ENCODE results near the gene EEPD1.

Gene EEPD1

DNA sequence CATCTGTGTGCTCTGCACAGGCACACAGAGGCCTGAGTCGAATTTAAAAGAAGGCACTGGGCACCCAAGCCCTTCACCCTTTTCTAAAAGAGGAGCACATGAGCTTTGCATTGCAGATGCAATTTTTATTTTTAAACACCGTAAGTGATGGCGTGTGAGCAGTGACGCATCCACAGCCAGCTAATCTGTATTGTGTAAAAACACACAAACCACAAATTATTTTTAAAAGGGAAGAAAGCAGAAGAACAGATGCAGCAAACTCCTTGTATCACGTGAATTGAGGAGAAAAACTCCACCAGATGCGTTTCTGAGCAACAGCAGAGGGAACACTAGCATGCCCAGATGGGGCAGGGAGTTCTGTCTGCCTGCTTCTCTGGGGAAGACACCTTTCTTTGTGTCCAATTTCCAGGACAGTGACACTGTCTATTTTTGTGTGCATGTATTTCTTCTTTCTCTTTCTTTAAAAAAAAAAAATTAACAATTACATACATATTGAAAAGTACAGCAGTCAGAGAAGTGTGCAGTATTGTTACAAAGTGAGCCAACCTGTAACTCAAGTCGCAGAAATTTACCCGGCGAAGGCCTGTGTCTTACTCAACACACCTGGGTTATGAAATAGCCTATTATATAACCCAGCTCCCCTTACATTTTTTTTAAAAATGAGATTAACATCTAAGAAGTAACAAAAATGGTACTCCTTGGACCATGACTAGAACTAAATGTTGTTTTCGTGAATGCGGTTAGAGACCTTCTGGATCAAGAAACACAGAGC, 39.2 kb downstream of the EEPD1 start:
- peak; percentile 87 for DNase-seq

- DNase-seq: no peak
Measured at GRCh38 chr7:36192877-36193276, 39.8 kb downstream of the EEPD1 start.

- DNase-seq: peak; percentile 50
Measured at GRCh38 chr7:36198854-36199266, 45.8 kb downstream of the EEPD1 start.

- no peak for DNase-seq
Measured at GRCh38 chr7:36199329-36199728, 46.3 kb downstream of the EEPD1 start.

DNA sequence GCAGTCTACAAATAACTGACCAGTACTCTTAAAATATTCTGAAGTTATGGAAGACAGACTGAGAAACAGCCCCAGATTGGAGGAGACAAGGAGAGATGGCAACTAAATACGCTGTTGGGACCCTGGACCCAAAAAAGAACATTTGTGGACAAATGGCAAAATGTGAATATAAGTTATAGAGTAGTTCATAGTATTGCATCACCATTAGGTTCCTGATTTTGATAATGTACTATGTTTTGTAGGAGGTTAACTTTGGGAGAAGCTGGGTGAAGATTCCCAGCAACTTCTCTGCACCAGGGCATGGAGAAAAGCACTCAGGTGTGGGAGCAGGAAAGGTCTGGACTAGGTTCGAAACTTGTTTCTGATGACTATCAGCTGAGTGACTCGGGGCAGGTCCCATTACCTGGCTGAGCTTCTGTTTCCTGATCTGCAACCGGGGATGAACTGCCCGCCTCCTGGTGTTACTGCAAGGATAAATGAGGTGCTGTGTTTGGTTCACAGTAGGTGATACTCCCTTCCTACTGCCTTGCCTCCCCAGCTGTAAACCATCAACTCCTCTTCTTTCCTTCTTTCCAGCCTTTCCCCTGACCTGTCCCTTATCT, 48.2 kb downstream of the EEPD1 start:
- DNase-seq: no peak

DNA sequence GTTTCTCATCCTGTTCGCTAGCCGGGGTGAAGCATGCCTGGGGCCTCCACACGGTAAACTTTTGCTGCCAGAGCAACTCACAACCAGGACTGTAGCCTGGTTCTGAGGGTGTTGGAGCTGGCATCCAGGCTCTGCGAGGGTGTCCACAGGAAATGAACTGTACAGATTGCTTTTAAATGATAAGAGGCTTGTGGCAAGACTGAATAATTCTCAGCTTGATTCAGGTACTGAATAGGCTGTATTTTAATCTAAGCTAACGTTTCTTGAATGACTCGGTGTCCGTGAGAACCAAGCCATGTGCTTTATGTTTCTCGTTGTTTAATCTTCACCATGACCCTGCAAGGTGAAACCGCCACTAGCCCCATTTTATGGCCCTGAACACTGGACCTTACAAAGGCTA, 49.3 kb downstream of the EEPD1 start:
- no peak for DNase-seq

- DNase-seq: no peak
Measured at GRCh38 chr7:36203071-36203790, 50.2 kb downstream of the EEPD1 start.

- DNase-seq: no peak
Measured at GRCh38 chr7:36204044-36204663, 51.1 kb downstream of the EEPD1 start.

DNA sequence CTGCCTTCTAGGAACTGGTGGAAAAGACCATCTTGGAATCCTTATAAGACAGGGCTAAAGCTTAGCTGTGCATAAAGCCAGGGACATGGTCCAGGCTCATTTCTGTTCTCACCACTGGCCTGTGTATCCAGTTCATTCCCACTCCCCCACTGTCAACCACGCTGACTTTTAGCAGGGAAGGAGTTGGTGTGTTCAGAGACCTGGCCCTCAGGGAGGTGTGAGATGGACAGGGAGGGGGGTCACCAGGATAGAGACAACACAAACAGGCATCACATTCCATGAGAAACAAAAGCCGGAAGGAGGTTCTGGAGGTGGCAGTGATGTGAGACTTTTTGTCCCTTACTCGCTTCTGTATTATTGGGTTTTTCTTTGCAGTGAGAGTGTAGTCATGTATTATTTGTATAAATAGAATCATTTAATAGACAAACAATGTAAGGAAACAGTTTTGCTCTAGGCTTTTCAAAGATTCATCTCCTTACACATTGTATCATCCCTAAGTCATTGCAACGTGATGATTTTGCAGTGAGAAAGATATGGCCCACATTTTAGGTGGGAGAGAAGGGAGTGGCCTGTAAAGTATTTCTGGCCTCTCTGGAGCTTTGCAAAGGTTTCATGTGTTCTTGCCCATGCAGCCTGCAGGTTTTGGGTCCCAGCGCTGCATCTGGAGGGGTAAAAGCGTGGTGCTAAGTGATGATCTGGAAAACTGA, 52.0 kb downstream of the EEPD1 start:
- no peak for DNase-seq

DNA sequence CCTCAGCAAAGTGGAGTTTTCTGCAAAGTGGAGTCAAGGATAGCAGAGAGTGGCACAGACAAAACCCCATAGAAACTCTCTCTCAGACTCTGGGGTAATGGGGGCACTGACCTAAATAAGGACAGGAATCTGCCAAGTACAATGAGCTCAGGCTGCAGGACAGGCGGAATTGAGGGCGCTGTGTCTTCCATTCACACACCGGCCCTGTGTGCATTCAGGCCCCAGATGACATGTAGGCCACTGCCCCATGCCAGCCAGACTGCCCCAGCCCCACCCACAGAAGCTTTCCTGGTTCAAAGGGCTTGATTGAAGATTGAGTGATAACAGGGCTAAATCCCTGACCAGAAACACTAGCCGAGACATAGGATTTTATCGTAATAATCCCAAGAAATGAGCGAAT, 52.7 kb downstream of the EEPD1 start:
- no peak for DNase-seq

DNA sequence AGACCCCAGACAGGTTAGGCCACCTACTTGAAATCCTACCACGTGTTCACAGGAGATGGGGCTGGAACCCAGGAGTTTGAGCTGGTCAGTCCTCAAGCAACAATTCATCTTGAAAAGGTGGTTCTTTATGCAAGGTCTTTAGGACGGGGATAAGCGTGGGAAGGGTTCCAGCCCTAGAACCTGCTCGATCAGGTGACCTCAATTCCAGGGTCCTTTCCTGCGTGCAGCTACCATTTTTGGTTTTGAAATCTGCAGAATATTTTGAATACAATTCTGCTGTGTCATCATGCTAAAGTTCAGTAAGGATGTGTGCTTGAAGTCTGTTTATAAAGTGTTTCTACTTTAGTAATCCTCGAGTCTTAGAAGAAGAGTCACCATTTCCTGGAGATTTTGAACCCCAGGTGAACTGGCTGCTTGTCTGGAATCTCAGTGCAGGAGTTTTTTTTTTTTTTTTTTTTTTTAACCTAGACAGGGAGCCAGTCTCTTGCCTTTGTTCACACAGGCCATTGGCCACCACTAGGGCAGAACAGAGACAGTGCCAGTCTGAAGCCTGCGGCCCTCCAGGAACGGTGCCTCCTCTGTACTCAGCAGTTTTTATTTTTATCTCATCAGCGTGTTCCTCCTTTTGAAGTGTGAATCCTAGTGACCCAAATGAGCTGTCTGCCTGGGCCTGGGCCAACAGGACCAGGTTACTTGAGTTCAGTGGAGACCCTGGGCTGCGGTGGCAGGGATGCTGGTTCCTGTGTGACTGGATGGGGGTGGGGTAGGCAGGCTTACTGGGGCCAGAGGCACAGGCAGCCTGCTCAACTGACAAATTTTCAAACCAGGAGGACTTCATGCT, 54.6 kb downstream of the EEPD1 start:
- DNase-seq: peak; percentile 88

DNA sequence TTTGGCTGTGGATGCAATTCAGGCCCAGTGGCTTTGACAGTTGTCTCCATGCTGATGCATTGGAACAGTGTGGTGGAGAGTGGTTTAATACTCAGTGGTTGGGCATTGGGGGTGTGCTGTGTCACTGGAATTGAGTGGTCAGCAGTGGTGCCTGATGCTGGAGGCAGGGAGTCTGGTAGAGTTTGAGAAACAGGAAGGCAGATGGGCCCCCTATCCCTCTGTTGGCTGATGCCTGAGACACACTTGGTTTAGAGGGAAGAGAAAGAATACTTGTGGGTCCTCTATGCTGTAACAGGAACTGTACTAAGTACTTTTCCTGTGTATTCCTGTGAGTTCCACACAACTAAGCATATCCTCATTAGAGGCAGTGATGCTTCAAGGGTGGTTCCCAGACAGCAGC, 55.4 kb downstream of the EEPD1 start:
- DNase-seq: no peak

- DNase-seq: peak; percentile 65
Measured at GRCh38 chr7:36208997-36209813, 56.2 kb downstream of the EEPD1 start.

DNA sequence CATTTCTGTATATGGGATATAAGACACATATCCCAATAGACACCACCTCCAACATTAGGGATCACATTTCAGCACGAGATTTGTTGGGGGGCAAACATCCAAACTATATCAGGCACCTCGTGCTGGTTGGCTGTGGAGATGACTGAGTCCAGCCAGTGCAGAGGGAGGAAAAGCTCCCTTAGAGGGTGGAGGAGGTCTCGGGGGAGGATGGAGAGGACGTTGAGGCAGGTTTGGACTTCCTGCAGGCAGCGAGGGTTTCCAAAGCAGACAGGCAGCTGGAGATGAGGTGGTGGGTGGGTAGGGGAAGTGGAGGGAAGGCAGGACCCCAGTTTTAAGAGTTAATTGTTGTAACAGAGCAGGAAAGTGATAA, 56.7 kb downstream of the EEPD1 start:
- no peak for DNase-seq

GRCh38 chr7:36210291-36210922, 57.4 kb downstream of the EEPD1 start:
- peak; percentile 41 for DNase-seq

DNA sequence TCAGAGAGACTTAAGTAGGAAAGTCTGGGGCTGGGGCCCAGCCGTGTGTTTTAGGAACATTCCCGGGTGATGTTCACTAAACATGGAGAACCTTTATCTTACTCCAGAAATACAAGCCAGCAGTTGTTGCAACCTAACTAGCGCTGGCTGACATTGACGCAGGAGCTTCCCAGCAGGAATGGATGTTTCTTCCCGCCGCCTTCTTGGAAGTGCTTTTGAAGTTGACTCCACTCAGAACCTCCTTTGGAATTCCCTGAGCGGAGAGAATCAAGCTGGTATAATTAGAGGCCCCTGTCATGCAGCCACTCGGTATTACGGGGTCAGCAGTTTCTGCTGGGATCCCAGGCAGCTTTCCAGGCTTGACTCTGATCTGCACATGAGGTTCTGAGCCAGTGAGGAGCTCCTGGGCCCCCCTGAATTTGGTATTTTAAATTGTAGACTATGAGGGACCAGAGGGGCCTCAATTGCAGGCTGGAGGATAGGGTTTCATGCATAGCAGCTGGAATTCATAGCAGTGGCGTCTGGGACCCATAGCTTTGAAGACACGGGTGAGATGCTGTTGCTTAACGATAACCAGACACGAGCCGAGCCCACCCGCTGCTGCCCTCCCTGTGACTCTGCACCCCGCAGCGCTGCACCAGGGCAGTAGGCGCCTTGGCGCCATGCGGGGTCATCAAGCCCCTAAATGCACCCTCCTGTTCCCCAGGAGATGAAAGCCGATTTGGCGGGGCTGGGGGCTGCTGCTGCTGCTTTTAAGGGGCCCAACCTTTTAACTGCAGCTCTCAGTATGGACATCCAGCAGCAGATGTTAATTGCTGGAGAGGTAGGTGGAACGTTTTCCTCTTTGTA, 61.8 kb downstream of the EEPD1 start:
- no peak for DNase-seq

DNA sequence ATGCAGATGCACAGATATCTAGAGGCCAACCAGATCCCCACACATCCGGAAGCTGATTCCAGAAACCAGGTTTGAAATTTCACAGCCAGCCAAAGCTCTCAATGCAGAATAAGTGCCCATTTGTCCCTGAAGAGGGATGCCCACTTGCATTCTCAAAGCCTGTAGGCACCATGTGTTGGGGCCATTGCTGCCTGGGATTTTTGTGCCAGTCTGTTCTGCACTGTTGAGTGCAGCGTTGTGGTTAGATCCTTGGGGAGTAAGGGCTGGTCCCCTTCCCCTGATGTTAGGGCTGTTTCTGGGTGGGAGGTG, 62.4 kb downstream of the EEPD1 start:
- no peak for DNase-seq

DNA sequence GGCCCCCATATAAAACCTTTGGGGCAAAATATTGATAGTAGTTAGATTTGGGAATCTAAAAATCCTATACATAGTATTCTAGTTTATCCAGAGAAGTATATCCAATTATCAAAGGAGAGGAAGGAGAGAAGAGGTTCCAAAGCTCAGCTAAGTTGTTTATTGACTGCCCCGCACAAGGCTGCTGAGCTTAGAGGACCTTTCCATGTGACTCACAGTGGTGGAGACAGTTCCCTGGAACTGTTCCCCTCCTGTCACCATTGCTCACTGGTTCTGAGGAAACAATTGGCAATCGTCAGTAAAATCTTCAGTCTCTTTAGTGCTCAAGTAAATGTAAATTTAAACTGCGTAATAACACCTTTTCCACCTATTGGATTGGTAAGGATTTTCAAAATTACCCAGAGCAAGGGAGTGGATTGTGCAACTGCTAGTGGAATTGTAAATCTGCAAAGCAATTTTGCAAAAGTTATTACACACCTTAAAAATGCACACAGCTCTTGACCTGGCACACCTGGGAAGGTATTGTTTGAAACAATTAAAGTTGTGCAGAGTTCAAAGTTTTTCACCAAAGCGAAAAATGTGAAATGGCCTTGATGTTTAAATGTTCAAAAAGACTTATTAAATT, 63.1 kb downstream of the EEPD1 start:
- peak; percentile 45 for DNase-seq
